Activated CD8-positive, alpha-beta memory T cell treated with anti-CD3 and anti-CD28 coated beads, Interleukin-2, amount 10 ng/mL, durations not matched to agents 7 days and 5 days (primary cell): Measurements from ENCODE around the gene NOMO2. TPM values are rescaled to one million over a fixed set of nuclear protein-coding genes. Genes with fewer than 3 reads are reported as not detected.
"Not testable (repeated sequence)": the region's sequence is repeated elsewhere in the genome, so short reads cannot be mapped to it uniquely, and the experiment has no call there.

Experiments
- ATAC-seq: fragments of 150-1000 bp; cut with Tn5 transposase; one replicate; pipeline ENCODE4 v1.10.0; 2021; ENCODE audit warnings: moderate library complexity
- CTCF ChIA-PET: fragments of 350-600 bp; sonication (Branson Sonifier 250); formaldehyde crosslinking; loops from one replicate; lab custom pipeline; 2021; ENCODE audit warnings: antibody characterized with exemption; lab: Charles Lee
- DNase-seq: peaks from one replicate; pipeline ENCODE4 v3.0.0-alpha.2; 2020
- H3K27ac Mint-ChIP-seq: one replicate; pipeline ENCODE4 v1.8.0; 2021; ENCODE audit warnings: mild to moderate bottlenecking, mixed read lengths
- H3K27me3 Mint-ChIP-seq: one replicate; pipeline ENCODE4 v1.8.0; 2021; ENCODE audit warnings: mixed read lengths
- H3K36me3 Mint-ChIP-seq: one replicate; pipeline ENCODE4 v1.8.0; 2021; ENCODE audit warnings: mild to moderate bottlenecking, mixed read lengths
- H3K4me1 Mint-ChIP-seq: one replicate; pipeline ENCODE4 v1.8.0; 2021; ENCODE audit warnings: mixed read lengths
- H3K4me3 Mint-ChIP-seq: one replicate; pipeline ENCODE4 v1.8.0; 2021; ENCODE audit warnings: mild to moderate bottlenecking, moderate library complexity, mixed read lengths
- H3K9me3 Mint-ChIP-seq: one replicate; pipeline ENCODE4 v1.8.0; 2022; ENCODE audit warnings: low read depth, mixed read lengths
- microRNA-seq: library from miRNA; unstranded; fragments of <30 nt; microRNA quantifications from one replicate; pipeline ENCODE4 v1.2.0, GENCODE V29; 2022
- total RNA-seq, 2 experiments: library from RNA; stranded (reverse); gene quantifications; one replicate each; pipeline ENCODE4 v1.2.3, GENCODE V29; 2021

Gene NOMO2
- total RNA-seq, 2 experiments from 2014 or later = 81.3 to 95.9 TPM

- CTCF ChIA-PET, H3K36me3 Mint-ChIP-seq, H3K4me1 Mint-ChIP-seq, H3K9me3 Mint-ChIP-seq, H3K27me3 Mint-ChIP-seq, DNase-seq, H3K27ac Mint-ChIP-seq, H3K4me3 Mint-ChIP-seq, ATAC-seq: not testable (repeated sequence)
Measured at GRCh38 chr16:18394363-18394762, 167.5 kb downstream of the NOMO2 start.

DNA sequence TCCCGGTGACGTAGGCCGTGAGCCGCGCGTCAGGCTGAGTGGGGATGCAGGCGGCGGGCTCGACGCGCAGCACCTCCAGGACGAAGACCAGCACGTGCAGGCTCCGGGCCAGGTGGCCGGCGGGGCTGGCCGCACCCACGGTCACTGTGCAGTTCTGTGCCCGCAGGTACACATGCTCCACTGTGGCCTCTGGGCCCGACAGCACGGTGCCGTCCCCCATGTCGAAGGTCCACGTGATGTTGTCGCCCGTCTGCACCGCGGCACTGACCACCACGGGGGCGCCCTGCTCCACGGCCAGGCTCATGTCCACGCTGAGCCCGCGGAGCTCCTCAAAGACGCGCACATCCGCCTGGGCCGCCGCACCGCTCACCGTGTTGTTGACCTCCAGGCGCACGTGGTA lies 174.1 kb downstream of the NOMO2 start:
- CTCF ChIA-PET, H3K4me1 Mint-ChIP-seq, H3K9me3 Mint-ChIP-seq, H3K27ac Mint-ChIP-seq, H3K4me3 Mint-ChIP-seq, H3K27me3 Mint-ChIP-seq, ATAC-seq, H3K36me3 Mint-ChIP-seq, DNase-seq: not testable (repeated sequence)

DNA sequence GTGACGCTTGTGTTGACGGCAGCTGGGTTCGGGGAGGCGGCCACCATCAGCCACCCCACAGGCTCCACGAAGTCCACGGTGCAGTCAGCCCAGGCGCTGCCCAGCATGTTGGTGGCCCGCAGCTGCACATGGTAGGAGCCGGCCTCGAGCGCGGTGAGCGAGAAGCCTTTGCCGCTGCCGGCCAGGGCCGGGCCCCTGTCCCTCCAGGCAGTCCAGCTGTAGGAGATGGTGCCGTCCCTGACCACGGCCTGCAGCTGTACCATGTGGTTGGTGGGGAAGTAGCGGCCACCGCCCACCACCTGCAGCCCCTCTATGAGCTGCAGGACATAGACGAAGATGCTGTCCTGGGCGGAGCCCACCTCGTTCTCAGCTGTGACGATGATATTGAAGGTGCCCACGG lies 175.4 kb downstream of the NOMO2 start:
- H3K4me3 Mint-ChIP-seq, CTCF ChIA-PET, ATAC-seq, H3K27ac Mint-ChIP-seq, H3K9me3 Mint-ChIP-seq, H3K36me3 Mint-ChIP-seq, H3K4me1 Mint-ChIP-seq, DNase-seq, H3K27me3 Mint-ChIP-seq: not testable (repeated sequence)

DNA sequence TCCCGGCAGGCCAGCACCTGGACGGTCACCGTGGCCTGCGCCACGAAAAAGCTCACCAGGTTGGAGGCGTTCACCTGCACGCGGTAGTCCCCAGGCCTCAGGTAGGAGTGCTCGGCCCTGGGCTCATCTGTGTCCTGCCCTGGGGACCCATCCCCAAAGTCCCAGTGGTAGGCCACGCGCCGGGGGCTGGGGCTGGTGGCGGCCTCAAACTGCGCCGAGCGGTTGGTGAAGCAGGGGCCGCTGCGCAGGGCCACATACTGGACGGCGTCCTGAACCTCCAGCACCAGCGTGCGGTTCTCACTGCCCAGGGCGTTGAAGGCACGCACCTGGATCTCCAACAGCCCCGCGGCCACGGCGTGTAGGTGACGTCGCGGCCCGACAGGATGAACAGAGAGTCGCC lies 176.6 kb downstream of the NOMO2 start:
- not testable (repeated sequence) for DNase-seq, ATAC-seq, H3K9me3 Mint-ChIP-seq

DNA sequence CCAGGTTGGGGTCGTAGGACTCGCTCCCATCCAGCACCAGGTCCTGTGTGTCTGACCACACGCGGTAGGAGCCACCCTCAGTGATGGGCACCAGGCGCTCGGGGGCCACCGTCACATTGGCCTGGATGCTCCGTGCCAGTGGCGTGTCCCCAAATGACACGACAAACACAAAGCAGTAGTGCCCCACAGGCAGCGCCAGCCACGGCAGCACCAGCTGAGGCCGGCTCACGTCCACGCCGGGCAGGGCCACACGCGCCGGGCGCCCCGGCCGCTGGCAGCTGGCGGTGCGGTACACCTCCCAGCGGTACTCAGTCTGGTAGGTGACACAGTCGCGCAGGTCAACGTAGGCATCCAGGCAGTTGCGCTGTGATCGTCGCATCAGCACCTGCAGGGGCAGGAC lies 177.0 kb downstream of the NOMO2 start:
- H3K4me3 Mint-ChIP-seq, CTCF ChIA-PET, DNase-seq, ATAC-seq, H3K9me3 Mint-ChIP-seq, H3K27ac Mint-ChIP-seq, H3K27me3 Mint-ChIP-seq, H3K36me3 Mint-ChIP-seq, H3K4me1 Mint-ChIP-seq: not testable (repeated sequence)

More for the DNA sequence above, 176.6 kb downstream of the NOMO2 start:
- H3K27me3 Mint-ChIP-seq, CTCF ChIA-PET, H3K27ac Mint-ChIP-seq, H3K36me3 Mint-ChIP-seq, H3K4me3 Mint-ChIP-seq, H3K4me1 Mint-ChIP-seq: not testable (repeated sequence)

GRCh38 chr16:18384098-18384636 lies 177.7 kb downstream of the NOMO2 start:
- DNase-seq, ATAC-seq, H3K4me1 Mint-ChIP-seq, CTCF ChIA-PET, H3K4me3 Mint-ChIP-seq, H3K27me3 Mint-ChIP-seq, H3K36me3 Mint-ChIP-seq, H3K9me3 Mint-ChIP-seq, H3K27ac Mint-ChIP-seq: not testable (repeated sequence)

DNA sequence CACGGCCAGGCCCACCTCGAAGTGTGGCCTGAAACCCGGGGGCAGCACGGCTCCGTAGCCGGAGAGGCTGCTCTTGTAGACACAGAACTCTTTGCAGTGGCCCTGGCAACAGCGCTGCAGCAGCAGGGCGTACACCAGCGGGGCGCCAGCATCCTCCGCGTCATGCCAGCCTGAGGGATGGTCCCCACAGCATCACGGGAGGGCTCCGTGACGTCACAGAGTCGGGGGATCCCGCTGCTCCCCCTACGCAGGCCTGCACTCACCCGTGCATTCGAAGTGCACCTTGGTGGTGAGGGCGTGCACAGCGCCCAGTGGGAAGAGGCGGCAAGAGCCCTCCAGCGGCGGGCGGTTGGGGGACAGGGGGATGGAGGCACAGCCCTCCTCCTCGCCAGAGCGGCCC lies 179.2 kb downstream of the NOMO2 start:
- ATAC-seq, CTCF ChIA-PET: not testable (repeated sequence)

More for the DNA sequence above, 179.2 kb downstream of the NOMO2 start:
- not testable (repeated sequence) for H3K4me3 Mint-ChIP-seq, H3K27me3 Mint-ChIP-seq, H3K9me3 Mint-ChIP-seq, H3K4me1 Mint-ChIP-seq, DNase-seq, H3K36me3 Mint-ChIP-seq, H3K27ac Mint-ChIP-seq

Small RNAs within 50 kb of the gene (microRNA-seq; reads per million reads assigned to microRNA genes)
- gene MIR3179-3 (not detected), gene MIR3179-4 (not detected), gene MIR3180-3 (not detected), gene MIR3670-3 (not detected), gene MIR3670-4 (not detected), gene MIR6770-3 (not detected)

Other genes with a start within 250 kb of the NOMO2 start
- gene NPIPA8, start 225.4 kb downstream of the NOMO2 start, total RNA-seq = 10 to 100 TPM; 12.4 to 29.6 TPM
- 1,000 to 10,000 TPM; 1,517 to 1,668 TPM for gene RPS15A, start 228.2 kb upstream of the NOMO2 start, total RNA-seq
- gene ARL6IP1, start 239.5 kb upstream of the NOMO2 start, total RNA-seq = 100 to 1,000 TPM; 194 to 207 TPM